Neuron (in vitro differentiated cells): ENCODE results near the gene UNKL.

ENCODE experiments used
- H2AFZ ChIP-seq: one replicate; pipeline ENCODE4 v1.6.1; 2013; ENCODE audit warnings: low read depth, mild to moderate bottlenecking, inconsistent platforms, low read length, moderate library complexity
- H3K27me3 ChIP-seq: one replicate; pipeline ENCODE4 v1.6.1; 2013; ENCODE audit warnings: low read length; ENCODE audit not compliant: insufficient read depth
- H3K36me3 ChIP-seq: one replicate; pipeline ENCODE4 v1.6.1; 2013; ENCODE audit warnings: low read length; ENCODE audit not compliant: insufficient read depth
- H3K4me1 ChIP-seq: one replicate; pipeline ENCODE4 v1.6.1; 2013; ENCODE audit warnings: low read length; ENCODE audit not compliant: insufficient read depth
- H3K4me3 ChIP-seq: 2 replicates; pipeline ENCODE4 v1.5.1; 2013; ENCODE audit warnings: mild to moderate bottlenecking, low read length, moderate library complexity
- H3K9me3 ChIP-seq: one replicate; pipeline ENCODE4 v1.6.1; 2013; ENCODE audit warnings: low read length

UNKL gene, protein sequence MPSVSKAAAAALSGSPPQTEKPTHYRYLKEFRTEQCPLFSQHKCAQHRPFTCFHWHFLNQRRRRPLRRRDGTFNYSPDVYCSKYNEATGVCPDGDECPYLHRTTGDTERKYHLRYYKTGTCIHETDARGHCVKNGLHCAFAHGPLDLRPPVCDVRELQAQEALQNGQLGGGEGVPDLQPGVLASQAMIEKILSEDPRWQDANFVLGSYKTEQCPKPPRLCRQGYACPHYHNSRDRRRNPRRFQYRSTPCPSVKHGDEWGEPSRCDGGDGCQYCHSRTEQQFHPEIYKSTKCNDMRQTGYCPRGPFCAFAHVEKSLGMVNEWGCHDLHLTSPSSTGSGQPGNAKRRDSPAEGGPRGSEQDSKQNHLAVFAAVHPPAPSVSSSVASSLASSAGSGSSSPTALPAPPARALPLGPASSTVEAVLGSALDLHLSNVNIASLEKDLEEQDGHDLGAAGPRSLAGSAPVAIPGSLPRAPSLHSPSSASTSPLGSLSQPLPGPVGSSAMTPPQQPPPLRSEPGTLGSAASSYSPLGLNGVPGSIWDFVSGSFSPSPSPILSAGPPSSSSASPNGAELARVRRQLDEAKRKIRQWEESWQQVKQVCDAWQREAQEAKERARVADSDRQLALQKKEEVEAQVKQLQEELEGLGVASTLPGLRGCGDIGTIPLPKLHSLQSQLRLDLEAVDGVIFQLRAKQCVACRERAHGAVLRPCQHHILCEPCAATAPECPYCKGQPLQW

GRCh38 chr16:1414532-1415260 lies at the start of gene UNKL:
Gene UNKL (minus strand): TSS chr16:1414704. CDS start chr16:1414691, 13 bp downstream.
- Histone ChIP-seq H2AFZ (peak within 1 kb of the TSS; percentile 58), H3K36me3 (peaks cover 2% of the 10 kb centered on the region), H3K4me1 (peaks cover 3% of the 10 kb centered on the region), H3K4me3 (peak within 1 kb of the TSS; percentile 72), H3K27me3 (no peaks in the 10 kb centered on the region), H3K9me3 (no peaks in the 10 kb centered on the region)

DNA sequence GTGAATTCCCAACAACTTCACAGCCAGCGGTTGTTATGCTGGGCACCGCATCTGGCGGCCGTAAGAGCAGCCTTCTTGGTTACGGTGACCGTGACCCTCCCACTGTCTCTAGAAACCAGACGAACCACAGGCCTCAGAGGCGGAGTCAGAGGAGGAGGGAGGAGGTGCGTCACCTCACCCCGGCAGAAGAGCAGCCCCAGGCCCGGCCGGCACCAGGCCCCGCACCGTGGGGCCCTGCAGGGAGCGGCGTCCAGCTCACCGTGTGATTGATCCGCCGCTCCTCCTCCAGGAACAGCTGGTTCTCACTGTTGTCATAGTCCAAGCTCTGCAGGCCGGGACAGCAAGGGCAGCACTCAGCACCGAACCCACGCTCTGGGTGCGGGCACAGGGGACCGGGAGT lies 46.6 kb upstream of the UNKL start:
- H3K27me3 ChIP-seq = no peaks in the 10 kb centered on the region
- H3K4me3 ChIP-seq = no peak overlapping the region
- H3K36me3 ChIP-seq = peaks cover 34% of the 10 kb centered on the region
- H3K4me1 ChIP-seq = no peaks in the 10 kb centered on the region
- no peaks in the 10 kb centered on the region for H3K9me3 ChIP-seq
- no peak overlapping the region for H2AFZ ChIP-seq

DNA sequence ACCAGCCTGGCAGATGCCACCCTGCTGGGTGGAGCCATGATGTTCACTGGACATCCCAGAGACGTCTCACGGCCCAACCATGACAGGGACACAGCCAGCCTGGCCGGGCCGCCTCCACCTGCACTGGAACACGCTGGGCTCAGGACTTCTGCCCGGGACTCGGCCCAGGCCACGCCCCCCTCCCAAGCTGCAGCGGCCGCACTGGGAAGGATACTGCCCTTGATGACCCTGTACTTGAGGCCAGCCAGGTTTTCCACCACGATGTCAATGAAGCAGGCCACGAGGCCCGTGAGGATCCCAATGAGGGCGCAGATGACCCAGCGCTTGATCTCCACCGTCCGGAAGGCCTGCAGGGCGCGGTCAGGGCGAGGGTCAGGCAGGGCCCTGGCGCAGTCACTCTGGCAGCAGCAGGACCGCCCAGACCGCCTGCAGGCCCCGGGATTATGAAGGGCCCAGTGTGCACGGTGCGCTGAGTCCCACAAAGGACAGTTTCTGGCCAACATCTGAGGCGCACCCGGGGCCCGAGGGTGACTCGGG lies 46.2 kb upstream of the UNKL start:
- no peaks in the 10 kb centered on the region for H3K9me3 ChIP-seq
- no peak overlapping the region for H2AFZ ChIP-seq
- H3K4me3 ChIP-seq = no peak overlapping the region
- H3K4me1 ChIP-seq = no peaks in the 10 kb centered on the region
- no peaks in the 10 kb centered on the region for H3K27me3 ChIP-seq
- peaks cover 38% of the 10 kb centered on the region for H3K36me3 ChIP-seq

DNA sequence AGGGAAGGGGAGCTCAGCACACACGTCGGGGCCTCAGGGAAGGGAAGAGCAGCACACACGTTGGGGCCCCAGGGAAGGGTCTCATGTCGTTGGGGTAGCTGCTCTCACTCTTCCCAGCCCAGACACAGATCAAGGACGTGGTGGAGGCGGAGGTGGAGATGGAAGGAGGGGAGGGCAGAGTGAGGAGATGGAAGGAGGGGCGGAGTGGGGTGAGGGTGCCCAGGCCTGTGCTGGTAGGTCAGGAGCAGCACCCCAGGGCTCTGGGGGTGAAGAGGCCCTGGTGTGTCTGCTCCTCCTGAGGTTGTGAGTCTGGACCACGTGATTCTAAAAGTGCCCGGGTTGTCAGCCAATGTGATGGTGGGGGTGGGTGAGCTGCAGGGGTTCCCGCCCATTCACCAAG lies 45.5 kb upstream of the UNKL start:
- H3K4me1 ChIP-seq = no peaks in the 10 kb centered on the region
- no peak overlapping the region for H3K4me3 ChIP-seq
- H3K36me3 ChIP-seq = peaks cover 45% of the 10 kb centered on the region
- H2AFZ ChIP-seq = no peak overlapping the region
- H3K9me3 ChIP-seq = no peaks in the 10 kb centered on the region
- no peaks in the 10 kb centered on the region for H3K27me3 ChIP-seq

DNA sequence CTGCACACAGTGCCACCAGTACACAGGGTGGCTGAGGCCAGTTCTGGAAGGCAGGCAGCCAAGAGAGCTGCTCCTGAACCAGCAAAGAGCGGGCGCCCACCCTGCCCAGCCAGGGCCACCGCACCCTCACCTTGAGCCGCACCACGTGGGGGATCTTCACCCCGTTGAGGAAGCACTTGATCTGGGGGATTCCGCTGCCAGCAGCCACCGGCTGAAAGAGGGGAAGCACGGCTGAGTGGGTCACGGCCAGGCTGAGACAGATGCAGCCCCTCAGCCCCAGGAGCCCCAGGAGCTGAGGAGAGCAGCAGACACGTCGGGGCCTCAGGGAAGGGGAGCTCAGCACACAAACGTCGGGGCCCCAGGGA lies 44.5 kb upstream of the UNKL start:
- Histone ChIP-seq H3K27me3 (no peaks in the 10 kb centered on the region), H3K36me3 (peaks cover 55% of the 10 kb centered on the region), H2AFZ (no peak overlapping the region), H3K4me3 (no peak overlapping the region), H3K4me1 (no peaks in the 10 kb centered on the region), H3K9me3 (no peaks in the 10 kb centered on the region)

- H3K27me3 ChIP-seq = no peaks in the 10 kb centered on the region
- H3K4me1 ChIP-seq = no peaks in the 10 kb centered on the region
- no peak overlapping the region for H3K4me3 ChIP-seq
- no peak overlapping the region for H2AFZ ChIP-seq
- peaks cover 59% of the 10 kb centered on the region for H3K36me3 ChIP-seq
- no peaks in the 10 kb centered on the region for H3K9me3 ChIP-seq
Observed at GRCh38 chr16:1458336-1458976, 44.0 kb upstream of the UNKL start.

- Histone ChIP-seq H2AFZ (no peak overlapping the region), H3K4me1 (no peaks in the 10 kb centered on the region), H3K36me3 (peaks cover 56% of the 10 kb centered on the region), H3K27me3 (no peaks in the 10 kb centered on the region), H3K9me3 (no peaks in the 10 kb centered on the region), H3K4me3 (no peak overlapping the region)
Observed at GRCh38 chr16:1457489-1458245, 43.2 kb upstream of the UNKL start.

GRCh38 chr16:1456951-1457350 lies 42.4 kb upstream of the UNKL start:
- H3K36me3 ChIP-seq = peaks cover 59% of the 10 kb centered on the region
- H2AFZ ChIP-seq = no peak overlapping the region
- no peaks in the 10 kb centered on the region for H3K27me3 ChIP-seq
- H3K4me3 ChIP-seq = no peak overlapping the region
- no peaks in the 10 kb centered on the region for H3K9me3 ChIP-seq
- H3K4me1 ChIP-seq = no peaks in the 10 kb centered on the region

DNA sequence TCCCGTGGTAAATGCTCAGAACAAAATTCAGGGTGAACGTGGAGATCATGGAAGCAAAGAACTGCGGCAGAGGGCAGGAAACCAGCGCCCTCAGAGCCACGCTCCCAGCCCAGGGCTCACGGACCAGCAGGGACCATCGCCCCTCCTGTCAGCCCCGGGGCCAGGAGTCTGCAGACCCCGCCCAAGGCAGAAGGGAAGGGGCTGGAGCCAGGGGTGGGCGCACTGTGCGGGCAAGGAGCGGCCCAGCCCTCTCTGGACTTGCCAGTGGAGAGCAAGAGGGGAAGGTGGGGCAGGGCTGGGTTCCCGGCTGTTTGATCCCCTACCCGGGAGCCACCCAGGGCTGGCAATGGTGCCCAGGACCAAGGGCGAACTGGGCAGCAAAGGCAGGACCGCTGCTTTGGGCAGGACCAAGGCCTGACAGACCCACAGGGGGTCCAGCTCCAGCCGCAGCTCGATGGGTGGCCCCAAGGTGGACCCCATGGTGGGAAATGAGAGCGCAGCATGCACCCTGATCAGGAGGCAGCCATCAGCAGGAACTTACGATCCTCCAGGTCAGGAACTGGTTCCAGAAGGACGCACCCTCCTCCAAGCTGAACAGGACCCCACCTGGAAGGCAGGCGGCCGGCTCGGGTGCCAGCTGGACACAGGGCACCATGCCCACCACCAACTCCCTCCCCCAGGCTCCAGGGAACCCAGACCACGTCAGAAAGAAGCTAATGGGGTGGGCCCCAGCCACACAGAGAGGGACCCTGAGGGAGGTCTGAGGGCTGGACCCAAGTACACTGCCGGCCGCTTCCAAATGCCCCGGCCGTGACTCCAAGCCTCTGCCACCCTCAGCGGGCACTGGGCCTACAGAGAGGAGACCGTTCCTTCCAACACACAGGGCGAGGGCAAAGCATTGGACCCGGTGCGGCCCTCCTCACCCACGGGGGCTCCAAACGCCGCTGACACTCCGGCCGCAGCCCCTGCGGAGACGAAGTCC lies 41.0 kb upstream of the UNKL start:
- H3K4me3 ChIP-seq = no peak overlapping the region
- no peaks in the 10 kb centered on the region for H3K4me1 ChIP-seq
- H3K36me3 ChIP-seq = peaks cover 59% of the 10 kb centered on the region
- H3K9me3 ChIP-seq = no peaks in the 10 kb centered on the region
- H2AFZ ChIP-seq = no peak overlapping the region
- no peaks in the 10 kb centered on the region for H3K27me3 ChIP-seq

- peaks cover 62% of the 10 kb centered on the region for H3K36me3 ChIP-seq
- no peaks in the 10 kb centered on the region for H3K9me3 ChIP-seq
- no peaks in the 10 kb centered on the region for H3K4me1 ChIP-seq
- no peaks in the 10 kb centered on the region for H3K27me3 ChIP-seq
- H3K4me3 ChIP-seq = no peak overlapping the region
- no peak overlapping the region for H2AFZ ChIP-seq
Observed at GRCh38 chr16:1454561-1454960, 40.1 kb upstream of the UNKL start.

DNA sequence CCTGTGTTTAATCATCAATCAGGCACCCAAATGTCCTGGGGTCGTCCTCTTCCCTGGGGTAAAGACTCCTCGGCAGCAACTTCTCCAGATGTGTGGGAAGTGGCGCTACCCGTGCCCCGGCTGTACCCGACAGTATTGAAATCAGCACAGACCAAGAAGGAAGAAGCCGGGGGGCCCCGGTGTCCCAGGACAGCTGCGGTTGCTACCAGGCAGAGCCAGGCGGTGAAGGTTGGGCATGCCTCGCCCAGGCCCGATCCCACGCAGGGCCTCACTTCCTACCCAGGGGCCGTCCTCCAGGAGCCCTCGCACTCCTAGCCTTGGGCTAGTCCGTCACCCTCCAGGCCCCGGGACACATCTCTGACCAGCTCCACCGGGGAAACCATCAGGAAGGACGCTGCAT lies 38.8 kb upstream of the UNKL start:
- Histone ChIP-seq H3K4me3 (no peak overlapping the region), H2AFZ (no peak overlapping the region), H3K27me3 (no peaks in the 10 kb centered on the region), H3K36me3 (peaks cover 61% of the 10 kb centered on the region), H3K4me1 (no peaks in the 10 kb centered on the region), H3K9me3 (no peaks in the 10 kb centered on the region)
